HEK293T (cell line): Measurements from ENCODE around the gene PTCD3.

Experiments
- CTCF ChIA-PET: fragments of 350-600 bp; formaldehyde crosslinking; extraction: SDS; loops from one replicate; lab custom pipeline; 2021; ENCODE audit warnings: antibody characterized with exemption, inconsistent platforms; lab: Yijun Ruan, JAX
- POLR2A ChIA-PET: fragments of 350-600 bp; formaldehyde crosslinking; extraction: SDS; loops from one replicate; lab custom pipeline; 2020; ENCODE audit warnings: antibody characterized with exemption, inconsistent platforms; lab: Yijun Ruan, JAX
- DNase-seq: peaks from one replicate; pipeline ENCODE4 v3.0.0; 2012; ENCODE audit warnings: mixed read lengths; ENCODE audit errors: extremely low spot score
- ARNT ChIP-seq: fragments of 450-650 bp; IDR thresholded peaks from 2 replicates; pipeline ENCODE4 v1.6.1; 2017; ENCODE audit warnings: mild to moderate bottlenecking
- BHLHE40 ChIP-seq: fragments of 450-650 bp; IDR thresholded peaks from 2 replicates; pipeline ENCODE4 v1.6.1; 2016; ENCODE audit warnings: mild to moderate bottlenecking, moderate library complexity, borderline replicate concordance
- CTBP1 ChIP-seq: fragments of 450-650 bp; IDR thresholded peaks from 2 replicates; pipeline ENCODE4 v1.6.1; 2016; ENCODE audit warnings: borderline replicate concordance
- ELF4 ChIP-seq: fragments of 450-650 bp; IDR thresholded peaks from 2 replicates; pipeline ENCODE4 v1.6.1; 2017; ENCODE audit warnings: antibody characterized with exemption
- FOXA1 ChIP-seq: fragments of 450-650 bp; IDR thresholded peaks from 2 replicates; pipeline ENCODE4 v1.6.1; 2016; ENCODE audit warnings: mild to moderate bottlenecking
- FOXK2 ChIP-seq: fragments of 450-650 bp; IDR thresholded peaks from 2 replicates; pipeline ENCODE4 v1.6.1; 2016; ENCODE audit warnings: mild to moderate bottlenecking
- FOXM1 ChIP-seq: fragments of 450-650 bp; IDR thresholded peaks from 2 replicates; pipeline ENCODE4 v1.6.1; 2017; ENCODE audit warnings: mild to moderate bottlenecking, borderline replicate concordance
- HDGF ChIP-seq: fragments of 450-650 bp; IDR thresholded peaks from 2 replicates; pipeline ENCODE4 v1.6.1; 2017; ENCODE audit warnings: antibody characterized with exemption, borderline replicate concordance
- L3MBTL2 ChIP-seq: fragments of 450-650 bp; conservative IDR thresholded peaks from 2 replicates; pipeline ENCODE4 v1.6.1; 2016; ENCODE audit warnings: mild to moderate bottlenecking
- LEF1 ChIP-seq: fragments of 450-650 bp; IDR thresholded peaks from 2 replicates; pipeline ENCODE4 v1.6.1; 2017; ENCODE audit warnings: mild to moderate bottlenecking, borderline replicate concordance
- NFRKB ChIP-seq: fragments of 450-650 bp; IDR thresholded peaks from 2 replicates; pipeline ENCODE4 v1.6.1; 2016; ENCODE audit warnings: mild to moderate bottlenecking, moderate library complexity
- PKNOX1 ChIP-seq: fragments of 450-650 bp; IDR thresholded peaks from 2 replicates; pipeline ENCODE4 v1.6.1; 2016
- SP1 ChIP-seq: fragments of 450-650 bp; IDR thresholded peaks from 2 replicates; pipeline ENCODE4 v1.6.1; 2017
- SUZ12 ChIP-seq: fragments of 450-650 bp; IDR thresholded peaks from 2 replicates; pipeline ENCODE4 v1.6.1; 2016; ENCODE audit warnings: mild to moderate bottlenecking
- TARDBP ChIP-seq: fragments of 450-650 bp; IDR thresholded peaks from 2 replicates; pipeline ENCODE4 v1.6.1; 2016
- ZNF384 ChIP-seq: fragments of 450-650 bp; IDR thresholded peaks from 2 replicates; pipeline ENCODE4 v1.6.1; 2016

Gene PTCD3

GRCh38 chr2:86170449-86170848 is 64.4 kb downstream of the PTCD3 start:
- DNase-seq, result no peak
- no peak for TF ChIP-seq NFRKB
- TF ChIP-seq ARNT, result no peak
- TF ChIP-seq CTBP1, result no peak
- no peak for TF ChIP-seq BHLHE40
- no peak for TF ChIP-seq ELF4
- no peak for TF ChIP-seq ZNF384
- TF ChIP-seq L3MBTL2, result no peak
- TF ChIP-seq FOXK2, result no peak
- TF ChIP-seq TARDBP, result no peak
- CTCF ChIA-PET, result no interaction called here
- POLR2A ChIA-PET, result no interaction called here

- no peak for TF ChIP-seq ELF4
- TF ChIP-seq BHLHE40, result no peak
- TF ChIP-seq ZNF384, result no peak
- TF ChIP-seq SUZ12, result no peak
- no peak for TF ChIP-seq PKNOX1
- no peak for TF ChIP-seq HDGF
- no peak for TF ChIP-seq FOXA1
- no peak for TF ChIP-seq L3MBTL2
- no peak for TF ChIP-seq ARNT
- no peak for TF ChIP-seq CTBP1
- no peak for TF ChIP-seq SP1
- no peak for TF ChIP-seq FOXK2
- TF ChIP-seq FOXM1, result no peak
- no peak for TF ChIP-seq NFRKB
- no peak for TF ChIP-seq LEF1
- CTCF ChIA-PET, result no interaction called here
- DNase-seq, result no peak
- POLR2A ChIA-PET, result no interaction called here
Measured at GRCh38 chr2:86171295-86171694, 65.3 kb downstream of the PTCD3 start.

- ChIA-PET POLR2A (no interaction called here), CTCF (no interaction called here)
- DNase-seq, result no peak
- TF ChIP-seq FOXA1, result no peak
- TF ChIP-seq HDGF, result no peak
- TF ChIP-seq L3MBTL2, result no peak
Measured at GRCh38 chr2:86172610-86173009, 66.6 kb downstream of the PTCD3 start.

- POLR2A ChIA-PET, result no interaction called here
- TF ChIP-seq BHLHE40 (no peak), L3MBTL2 (no peak), LEF1 (no peak), ARNT (no peak), ELF4 (no peak), NFRKB (no peak), TARDBP (no peak), FOXK2 (no peak), PKNOX1 (no peak), FOXM1 (no peak), SP1 (no peak), CTBP1 (no peak)
- CTCF ChIA-PET, result no interaction called here
- no peak for DNase-seq
Measured at GRCh38 chr2:86174445-86174844, 68.4 kb downstream of the PTCD3 start.

GRCh38 chr2:86175828-86176227 is 69.8 kb downstream of the PTCD3 start:
- POLR2A ChIA-PET, result no interaction called here
- DNase-seq, result no peak
- TF ChIP-seq L3MBTL2 (no peak), ARNT (no peak), SP1 (no peak), HDGF (no peak), FOXK2 (no peak), CTBP1 (no peak), LEF1 (no peak), SUZ12 (no peak), ZNF384 (no peak), TARDBP (no peak), NFRKB (no peak), PKNOX1 (no peak), ELF4 (no peak), FOXM1 (no peak), BHLHE40 (no peak), FOXA1 (no peak)
- CTCF ChIA-PET, result no interaction called here

GRCh38 chr2:86176597-86176996 is 70.6 kb downstream of the PTCD3 start:
- ChIA-PET CTCF (no interaction called here), POLR2A (interaction anchor here (0.8 kb wide), 1 partner anchor 19 kb away, joined by 4 read pairs; the partner anchor contains the start of gene IMMT)
- DNase-seq, result no peak
- no peak for TF ChIP-seq PKNOX1
- TF ChIP-seq ARNT, result no peak
- no peak for TF ChIP-seq ELF4
- no peak for TF ChIP-seq NFRKB
- TF ChIP-seq SUZ12, result no peak
- TF ChIP-seq FOXA1, result no peak
- TF ChIP-seq ZNF384, result no peak
- TF ChIP-seq FOXK2, result no peak
- TF ChIP-seq SP1, result no peak
- no peak for TF ChIP-seq FOXM1
- TF ChIP-seq LEF1, result no peak
- no peak for TF ChIP-seq HDGF
- TF ChIP-seq L3MBTL2, result no peak
- TF ChIP-seq TARDBP, result no peak
- no peak for TF ChIP-seq CTBP1
- TF ChIP-seq BHLHE40, result no peak
